BLaER1 treated with 17β-estradiol and CSF1 and Interleukin-3, amounts not matched to agents 10 nM and 100 nM (cell line): ENCODE data around the gene RC3H1.
"Not testable (repeated sequence)": the region's sequence is repeated elsewhere in the genome, so short reads cannot be mapped to it uniquely, and the experiment has no call there.

Experiments
- H3K27ac ChIP-seq, 11 experiments: shearing (Covaris generic); formaldehyde crosslinking; 2 replicates each; pipeline ENCODE4 v1.8.1; 2022
- H3K27me3 ChIP-seq, 11 experiments: shearing (Covaris generic); formaldehyde crosslinking; 2 replicates each; pipeline ENCODE4 v1.8.1; 2022
- H3K36me3 ChIP-seq, 11 experiments: shearing (Covaris generic); formaldehyde crosslinking; 2 replicates each; pipeline ENCODE4 v1.8.1; 2022
- H3K4me1 ChIP-seq, 10 experiments: shearing (Covaris generic); formaldehyde crosslinking; 2 replicates each; pipeline ENCODE4 v1.8.1; 2022
- H3K4me2 ChIP-seq, 11 experiments: shearing (Covaris generic); formaldehyde crosslinking; 2 replicates each; pipeline ENCODE4 v1.8.1; 2022
- H3K4me3 ChIP-seq, 10 experiments: shearing (Covaris generic); formaldehyde crosslinking; 2 replicates each; pipeline ENCODE4 v1.8.1; 2022
- H3K9ac ChIP-seq, 11 experiments: shearing (Covaris generic); formaldehyde crosslinking; 2 replicates each; pipeline ENCODE4 v1.8.1; 2022
- H3K9me3 ChIP-seq, 11 experiments: shearing (Covaris generic); formaldehyde crosslinking; replicated peaks in 1 of 11; 2 replicates each; pipeline ENCODE4 v1.8.1; 2022
- H4K20me1 ChIP-seq, 11 experiments: shearing (Covaris generic); formaldehyde crosslinking; 2 replicates each; pipeline ENCODE4 v1.8.1; 2022
- Cebpa-rat ChIP-seq, 11 experiments: shearing (Covaris generic); IDR thresholded peaks; 2 replicates each; pipeline ENCODE4 v1.8.1; 2022

RC3H1 gene

DNA sequence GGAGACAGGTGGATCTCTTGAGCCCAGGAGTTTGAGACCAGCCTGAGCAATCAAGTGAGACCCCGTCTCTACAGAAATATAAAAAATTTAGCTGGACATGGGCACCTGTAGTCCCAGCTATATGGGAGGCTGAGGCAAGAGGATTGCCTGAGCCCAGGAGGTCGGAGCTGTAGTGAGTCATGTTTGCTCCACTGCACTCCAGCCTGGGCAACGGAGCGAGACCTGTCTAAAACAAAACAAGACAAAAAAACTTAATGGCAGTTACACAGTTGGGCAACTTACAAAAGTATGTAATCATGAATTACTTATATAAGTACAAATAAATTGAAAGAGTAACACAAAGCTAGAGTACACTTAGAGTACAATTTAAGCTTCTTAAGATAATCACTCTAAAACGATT, 25.2 kb downstream of the RC3H1 start:
- no peak overlapping the region for H3K9ac ChIP-seq
- peak in 1 of 11 experiments; percentile 44; a peak in 1 of 22 replicates for TF ChIP-seq Cebpa-rat (IDR thresholded peaks at IDR 0.05)
- no peak overlapping the region for H3K4me3 ChIP-seq
- H4K20me1 ChIP-seq, result peaks cover 46 to 100% (median 90%) of the 10 kb centered on the region in 11 experiments
- H3K27me3 ChIP-seq, result no peaks in the 10 kb centered on the region
- peak overlapping the region in 10 of 11 experiments; percentile 3 to 55 (median 29); a peak in 17 of 22 replicates for H3K4me2 ChIP-seq
- H3K36me3 ChIP-seq, result peaks cover 52 to 75% (median 65%) of the 10 kb centered on the region in 11 experiments
- H3K27ac ChIP-seq, result peak overlapping the region in 7 of 11 experiments; percentile 9 to 52 (median 35); a peak in 7 of 22 replicates
- peaks cover 0 to 15% (median 0%) of the 10 kb centered on the region in 11 experiments; a peak in 4 of 22 replicates for H3K9me3 ChIP-seq
- peaks cover 28 to 52% (median 46%) of the 10 kb centered on the region in 10 experiments for H3K4me1 ChIP-seq

DNA sequence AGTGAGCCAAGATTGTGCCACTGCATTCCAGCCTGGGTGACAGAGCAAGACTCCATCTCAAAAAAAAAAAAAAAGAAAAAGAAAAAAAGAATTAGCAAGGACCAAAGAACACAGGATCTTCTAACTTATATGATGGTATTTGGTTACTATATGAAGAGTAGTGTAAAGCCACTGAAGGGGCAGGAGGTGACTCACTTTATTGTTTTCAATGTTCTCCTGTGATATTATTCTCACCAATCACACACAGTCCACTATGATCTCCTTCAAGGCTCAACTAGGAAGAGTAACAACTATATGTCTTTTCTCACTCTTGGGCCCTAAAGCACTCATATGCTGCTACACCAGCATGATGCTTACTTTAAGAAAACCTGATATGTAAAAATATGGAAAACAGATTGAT, 26.7 kb downstream of the RC3H1 start:
- no peak for TF ChIP-seq Cebpa-rat (IDR thresholded peaks at IDR 0.05)
- Histone ChIP-seq H4K20me1 (peaks cover 33 to 94% (median 78%) of the 10 kb centered on the region in 11 experiments), H3K9ac (no peak overlapping the region), H3K27me3 (no peaks in the 10 kb centered on the region), H3K27ac (no peak overlapping the region), H3K36me3 (peaks cover 65 to 88% (median 80%) of the 10 kb centered on the region in 11 experiments), H3K4me1 (peaks cover 20 to 37% (median 32%) of the 10 kb centered on the region in 10 experiments), H3K4me3 (no peak overlapping the region), H3K9me3 (peaks cover 0 to 15% (median 4%) of the 10 kb centered on the region in 11 experiments; a peak in 6 of 22 replicates), H3K4me2 (no peak overlapping the region)

DNA sequence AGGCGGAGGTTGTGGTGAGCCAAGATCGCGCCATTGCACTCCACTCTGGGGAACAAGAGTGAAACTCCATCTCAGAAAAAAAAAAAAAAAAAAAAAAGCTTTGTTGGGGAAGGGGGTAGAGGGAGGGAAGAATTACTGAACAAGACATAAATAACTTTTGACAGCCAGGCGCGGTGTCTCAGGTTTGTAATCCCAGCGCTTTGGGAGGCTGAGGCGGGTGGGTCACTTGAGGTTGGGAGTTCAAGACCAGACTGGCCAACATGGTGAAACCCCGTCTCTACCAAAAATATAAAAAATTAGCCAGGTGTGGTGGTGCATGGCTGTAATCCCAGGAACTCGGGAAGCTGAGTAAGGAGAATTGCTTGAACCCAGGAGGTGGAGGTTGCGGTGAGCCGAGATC, 28.2 kb downstream of the RC3H1 start:
- H3K9ac ChIP-seq, H3K27ac ChIP-seq, H3K27me3 ChIP-seq, H3K4me3 ChIP-seq, H3K4me2 ChIP-seq: not testable (repeated sequence)
- H3K4me1 ChIP-seq, result peaks cover 18 to 28% (median 26%) of the 10 kb centered on the region in 10 experiments
- peaks cover 0 to 15% (median 4%) of the 10 kb centered on the region in 11 experiments; a peak in 6 of 22 replicates for H3K9me3 ChIP-seq
- H3K36me3 ChIP-seq, result peaks cover 77 to 89% (median 84%) of the 10 kb centered on the region in 11 experiments
- H4K20me1 ChIP-seq, result peaks cover 20 to 90% (median 63%) of the 10 kb centered on the region in 11 experiments; a peak in 21 of 22 replicates

DNA sequence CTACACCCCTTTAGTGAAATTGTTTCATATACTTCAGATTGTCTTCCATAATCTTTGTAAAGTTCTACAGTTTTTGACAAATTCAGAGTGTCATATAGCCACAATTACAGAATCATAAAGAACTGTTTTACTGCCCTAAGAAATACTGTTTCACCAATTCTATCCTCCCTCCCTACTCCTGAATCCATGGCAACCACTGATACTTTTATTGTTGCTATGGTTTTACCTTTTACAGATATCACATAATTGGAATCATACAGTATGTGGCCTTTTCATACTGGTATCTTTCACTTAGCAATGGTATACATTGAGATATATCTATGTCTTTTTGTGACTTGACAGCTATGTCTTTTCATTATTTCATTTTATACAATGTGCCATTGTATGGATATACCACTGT, 34.1 kb downstream of the RC3H1 start:
- no peak overlapping the region for H3K9ac ChIP-seq
- no peaks in the 10 kb centered on the region for H3K27me3 ChIP-seq
- H3K27ac ChIP-seq, result no peak overlapping the region
- TF ChIP-seq Cebpa-rat (IDR thresholded peaks at IDR 0.05), result no peak
- no peak overlapping the region for H3K4me2 ChIP-seq
- H3K4me3 ChIP-seq, result no peak overlapping the region
- H3K4me1 ChIP-seq, result no peaks in the 10 kb centered on the region
- peaks cover 0 to 90% (median 42%) of the 10 kb centered on the region in 11 experiments; a peak in 16 of 22 replicates for H4K20me1 ChIP-seq
- peaks cover 91 to 100% (median 98%) of the 10 kb centered on the region in 11 experiments for H3K36me3 ChIP-seq
- H3K9me3 ChIP-seq, result peaks cover 0 to 4% (median 0%) of the 10 kb centered on the region in 11 experiments; a peak in 2 of 22 replicates

DNA sequence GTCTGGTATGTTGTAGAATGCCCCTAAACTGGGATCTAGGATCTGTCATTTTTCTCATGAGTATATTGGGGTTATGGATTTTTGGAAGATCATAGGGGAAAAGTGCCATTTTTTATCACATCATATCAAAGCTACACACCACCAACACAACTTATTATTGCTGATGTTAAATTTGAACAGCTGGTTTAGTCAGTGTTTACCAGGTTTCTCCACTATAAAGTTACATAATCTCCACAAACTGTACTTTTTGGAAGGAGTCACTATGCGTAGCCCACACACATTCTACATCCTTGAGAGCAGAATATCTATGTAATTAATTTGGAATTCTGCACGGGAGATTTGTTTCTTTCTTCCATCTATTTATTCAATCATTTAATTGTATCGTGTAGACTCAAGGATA, 35.2 kb downstream of the RC3H1 start:
- Histone ChIP-seq H3K9ac (no peak overlapping the region), H3K9me3 (peaks cover 0 to 4% (median 0%) of the 10 kb centered on the region in 11 experiments; a peak in 2 of 22 replicates), H4K20me1 (peaks cover 0 to 90% (median 33%) of the 10 kb centered on the region in 11 experiments; a peak in 16 of 22 replicates), H3K4me1 (no peaks in the 10 kb centered on the region), H3K4me2 (no peak overlapping the region), H3K4me3 (no peak overlapping the region), H3K27me3 (no peaks in the 10 kb centered on the region), H3K27ac (no peak overlapping the region), H3K36me3 (peaks cover 92 to 100% (median 98%) of the 10 kb centered on the region in 11 experiments)
- TF ChIP-seq Cebpa-rat (IDR thresholded peaks at IDR 0.05), result no peak

DNA sequence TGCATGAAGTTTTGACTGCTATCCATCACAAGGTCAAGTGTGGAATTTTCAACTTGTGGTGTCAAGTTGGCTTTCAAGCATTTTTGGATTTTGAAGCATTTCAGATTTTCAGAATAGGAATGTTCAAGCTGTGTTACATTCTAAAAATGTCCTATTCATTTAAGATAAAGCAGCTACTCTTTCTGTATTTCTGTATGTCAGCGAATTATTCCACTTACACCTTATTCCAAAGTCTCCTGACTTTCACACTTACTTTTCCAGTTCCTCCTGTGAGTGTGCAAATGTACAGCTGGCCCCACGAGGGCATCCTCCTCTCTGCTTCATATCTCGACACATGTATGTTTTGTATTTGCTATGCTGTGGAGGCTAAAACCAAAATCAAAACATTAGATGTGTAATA, 51.9 kb downstream of the RC3H1 start:
- no peaks in the 10 kb centered on the region for H3K4me1 ChIP-seq
- no peak overlapping the region for H3K4me2 ChIP-seq
- no peaks in the 10 kb centered on the region for H3K9me3 ChIP-seq
- H3K36me3 ChIP-seq, result peaks cover 91 to 100% (median 99%) of the 10 kb centered on the region in 11 experiments
- H4K20me1 ChIP-seq, result peaks cover 0 to 63% (median 25%) of the 10 kb centered on the region in 11 experiments; a peak in 13 of 22 replicates
- no peaks in the 10 kb centered on the region for H3K27me3 ChIP-seq
- no peak for TF ChIP-seq Cebpa-rat (IDR thresholded peaks at IDR 0.05)
- H3K27ac ChIP-seq, result no peak overlapping the region
- no peak overlapping the region for H3K9ac ChIP-seq
- H3K4me3 ChIP-seq, result no peak overlapping the region

DNA sequence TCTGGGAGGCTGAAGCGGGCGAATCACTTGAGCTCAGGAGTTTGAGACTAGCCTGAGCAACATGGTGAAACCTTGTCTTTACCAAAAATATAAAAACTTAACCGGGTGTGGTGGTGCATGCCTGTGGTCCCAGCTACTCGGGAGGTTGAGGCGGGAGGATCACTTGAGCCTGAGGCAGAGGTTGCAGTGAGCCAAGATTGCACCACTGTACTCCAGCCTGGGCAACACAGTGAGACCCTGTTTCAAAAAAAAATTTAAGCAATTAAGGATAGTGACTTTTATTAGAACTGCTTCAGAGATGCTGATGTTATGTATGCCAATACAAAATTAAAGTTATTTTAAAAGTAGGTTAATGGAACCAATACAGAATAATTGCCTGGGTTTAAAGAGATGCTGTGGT, 56.3 kb downstream of the RC3H1 start:
- Histone ChIP-seq H4K20me1 (peaks cover 0 to 66% (median 16%) of the 10 kb centered on the region in 11 experiments; a peak in 10 of 22 replicates), H3K36me3 (peaks cover 93 to 100% (median 99%) of the 10 kb centered on the region in 11 experiments)
- H3K4me1 ChIP-seq, H3K9me3 ChIP-seq, H3K4me2 ChIP-seq, H3K9ac ChIP-seq, H3K27ac ChIP-seq, H3K4me3 ChIP-seq, H3K27me3 ChIP-seq: not testable (repeated sequence)

DNA sequence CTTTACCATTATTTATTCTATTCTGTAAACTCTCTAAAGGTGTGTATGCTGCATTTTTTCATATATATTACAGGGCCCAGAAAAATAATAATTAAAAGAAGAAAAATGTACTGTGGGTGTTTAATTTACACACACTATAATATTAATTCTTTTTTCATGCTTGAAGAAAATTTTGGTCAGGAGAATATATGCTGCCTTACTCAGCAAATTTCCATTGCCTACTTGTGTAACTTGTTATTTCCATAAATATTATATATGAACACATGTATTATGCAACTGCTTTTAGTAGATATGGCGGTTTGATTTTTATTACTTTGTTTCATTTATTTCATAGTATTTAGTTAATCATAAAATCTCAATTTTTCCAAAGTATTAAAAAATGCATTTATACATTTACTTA, 58.7 kb downstream of the RC3H1 start:
- no peak overlapping the region for H3K4me2 ChIP-seq

DNA sequence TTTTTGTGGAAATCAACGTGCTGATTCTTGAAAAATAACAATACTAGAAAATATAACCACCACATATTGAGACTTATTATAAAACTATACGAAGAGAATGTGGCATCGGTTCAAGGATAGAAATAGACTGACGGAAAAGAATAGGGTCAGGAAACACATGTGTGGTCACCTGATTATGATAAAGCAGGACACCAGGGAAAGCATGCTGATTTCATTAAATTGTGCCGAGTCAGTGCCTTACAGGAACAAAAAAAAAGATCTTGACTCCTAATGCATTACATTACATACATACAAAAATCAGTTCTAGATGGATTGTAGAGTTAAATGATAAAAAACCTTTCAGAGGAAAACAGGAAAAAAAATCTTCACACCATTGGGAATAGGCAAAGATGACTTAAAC, 61.5 kb downstream of the RC3H1 start:
- Histone ChIP-seq H3K4me2 (no peak overlapping the region), H3K9ac (no peak overlapping the region), H3K27ac (peak overlapping the region in 1 of 11 experiments; percentile 4; a peak in 1 of 22 replicates), H4K20me1 (peaks cover 0 to 95% (median 23%) of the 10 kb centered on the region in 11 experiments; a peak in 13 of 22 replicates), H3K9me3 (no peaks in the 10 kb centered on the region), H3K27me3 (no peaks in the 10 kb centered on the region), H3K4me3 (no peak overlapping the region), H3K4me1 (peaks cover 0 to 7% (median 0%) of the 10 kb centered on the region in 10 experiments; a peak in 1 of 20 replicates), H3K36me3 (peaks cover 95 to 100% (median 100%) of the 10 kb centered on the region in 11 experiments)
- no peak for TF ChIP-seq Cebpa-rat (IDR thresholded peaks at IDR 0.05)

More for the DNA sequence above, 58.7 kb downstream of the RC3H1 start:
- no peaks in the 10 kb centered on the region for H3K27me3 ChIP-seq
- TF ChIP-seq Cebpa-rat (IDR thresholded peaks at IDR 0.05), result no peak
- peaks cover 0 to 7% (median 0%) of the 10 kb centered on the region in 10 experiments; a peak in 1 of 20 replicates for H3K4me1 ChIP-seq
- no peak overlapping the region for H3K4me3 ChIP-seq
- H4K20me1 ChIP-seq, result peaks cover 0 to 81% (median 17%) of the 10 kb centered on the region in 11 experiments; a peak in 12 of 22 replicates
- no peaks in the 10 kb centered on the region for H3K9me3 ChIP-seq
- no peak overlapping the region for H3K27ac ChIP-seq
- H3K36me3 ChIP-seq, result peaks cover 92 to 100% (median 100%) of the 10 kb centered on the region in 11 experiments
- H3K9ac ChIP-seq, result no peak overlapping the region
